ENCODE data around the gene SMC5.
"Not testable (repeated sequence)": the region's sequence is repeated elsewhere in the genome, so short reads cannot be mapped to it uniquely, and the experiment has no call there.

Gene SMC5

GRCh38 chr9:70263421-70263820 is 4.6 kb downstream of the SMC5 start:
- DNase-seq (ENCODE audit: low read depth), result no peak

GRCh38 chr9:70278305-70278704 is 19.5 kb downstream of the SMC5 start:
- DNase-seq (ENCODE audit: low read depth), result no peak

- DNase-seq (ENCODE audit: low read depth), result no peak
These were observed 25.1 kb downstream of the SMC5 start for GRCh38 chr9:70283848-70284247.

GRCh38 chr9:70285246-70285645 is 26.5 kb downstream of the SMC5 start:
- DNase-seq (ENCODE audit: low read depth), result peak; percentile 49

GRCh38 chr9:70285981-70286598 is 27.3 kb downstream of the SMC5 start:
- no peak for DNase-seq (ENCODE audit: low read depth)

GRCh38 chr9:70290626-70291025 is 31.8 kb downstream of the SMC5 start:
- no peak for DNase-seq (ENCODE audit: low read depth)

GRCh38 chr9:70291446-70291845 is 32.7 kb downstream of the SMC5 start:
- no peak for DNase-seq (ENCODE audit: low read depth)

- no peak for DNase-seq (ENCODE audit: low read depth)
These were observed 33.5 kb downstream of the SMC5 start for GRCh38 chr9:70292253-70292652.

GRCh38 chr9:70293214-70293613 is 34.4 kb downstream of the SMC5 start:
- no peak for DNase-seq (ENCODE audit: low read depth)

- DNase-seq (ENCODE audit: low read depth), result no peak
These were observed 38.4 kb downstream of the SMC5 start for GRCh38 chr9:70297141-70297540.

- DNase-seq (ENCODE audit: low read depth), result no peak
These were observed 39.5 kb downstream of the SMC5 start for GRCh38 chr9:70298245-70298771.

- DNase-seq (ENCODE audit: low read depth), result no peak
These were observed 44.5 kb downstream of the SMC5 start for GRCh38 chr9:70303268-70303667.

GRCh38 chr9:70304810-70305209 is 46.0 kb downstream of the SMC5 start:
- DNase-seq (ENCODE audit: low read depth), result no peak

GRCh38 chr9:70315389-70315788 is 56.6 kb downstream of the SMC5 start:
- DNase-seq (ENCODE audit: low read depth), result no peak

- DNase-seq (ENCODE audit: low read depth), result no peak
These were observed 59.2 kb downstream of the SMC5 start for GRCh38 chr9:70318002-70318401.

GRCh38 chr9:70322096-70322495 is 63.3 kb downstream of the SMC5 start:
- DNase-seq (ENCODE audit: low read depth), result no peak

- DNase-seq (ENCODE audit: low read depth), result no peak
These were observed 66.2 kb downstream of the SMC5 start for GRCh38 chr9:70324963-70325362.

GRCh38 chr9:70328625-70329024 is 69.8 kb downstream of the SMC5 start:
- not testable (repeated sequence) for DNase-seq (ENCODE audit: low read depth)

- DNase-seq (ENCODE audit: low read depth), result no peak
These were observed 81.8 kb downstream of the SMC5 start for GRCh38 chr9:70340572-70340971.

- DNase-seq (ENCODE audit: low read depth), result no peak
These were observed 88.3 kb downstream of the SMC5 start for GRCh38 chr9:70347046-70347445.

GRCh38 chr9:70352356-70352755 is 93.6 kb downstream of the SMC5 start:
- no peak for DNase-seq (ENCODE audit: low read depth)

GRCh38 chr9:70352802-70353201 is 94.0 kb downstream of the SMC5 start:
- DNase-seq (ENCODE audit: low read depth), result no peak

GRCh38 chr9:70355801-70356200 is 97.0 kb downstream of the SMC5 start:
- no peak for DNase-seq (ENCODE audit: low read depth)

GRCh38 chr9:70362952-70363351 is 104.2 kb downstream of the SMC5 start:
- DNase-seq (ENCODE audit: low read depth), result no peak
